SJCRH30 (cell line): Measurements from ENCODE around the gene MRI1. TPM values are rescaled to one million over a fixed set of nuclear protein-coding genes. Genes with fewer than 3 reads are reported as not detected.
"Not testable (repeated sequence)": the region's sequence is repeated elsewhere in the genome, so short reads cannot be mapped to it uniquely, and the experiment has no call there.

Experiments
- DNase-seq, 2 experiments: peaks; one replicate each; pipeline ENCODE4 v3.0.0-alpha.2; 2015 to 2020
- H3K27ac ChIP-seq: fragments of 250-450 bp; sonication (Bioruptor Pico); 2 replicates; pipeline ENCODE4 v1.5.1; 2020; ENCODE audit warnings: mild to moderate bottlenecking, moderate library complexity
- H3K27me3 ChIP-seq: fragments of 250-450 bp; sonication (Bioruptor Pico); 2 replicates; pipeline ENCODE4 v1.5.1; 2020; ENCODE audit warnings: mild to moderate bottlenecking, moderate library complexity
- H3K36me3 ChIP-seq: fragments of 250-450 bp; sonication (Bioruptor Pico); 2 replicates; pipeline ENCODE4 v1.5.1; 2020; ENCODE audit warnings: mild to moderate bottlenecking, moderate library complexity
- H3K4me1 ChIP-seq: fragments of 250-450 bp; sonication (Bioruptor Pico); 2 replicates; pipeline ENCODE4 v1.5.1; 2020; ENCODE audit warnings: mild to moderate bottlenecking, moderate library complexity
- H3K4me3 ChIP-seq: fragments of 250-450 bp; sonication (Bioruptor Pico); 2 replicates; pipeline ENCODE4 v1.5.1; 2020; ENCODE audit warnings: mild to moderate bottlenecking, moderate library complexity
- H3K9me3 ChIP-seq: fragments of 250-450 bp; sonication (Bioruptor Pico); replicated peaks from 2 replicates; pipeline ENCODE4 v1.5.1; 2020; ENCODE audit warnings: mild to moderate bottlenecking, moderate library complexity
- total RNA-seq: library from RNA; depleted of rRNA; stranded (reverse); fragments of >200 nt; shearing (Covaris generic); gene quantifications from 2 replicates; pipeline ENCODE4 v1.2.3, GENCODE V29; 2014

MRI1 gene
- total RNA-seq, 1 experiment from 2014 or later = 37.2 TPM

- no peak overlapping the region for H3K27ac ChIP-seq
- peak overlapping the region; percentile 83 for H3K4me3 ChIP-seq
These were observed 17.2 kb upstream of the MRI1 start for GRCh38 chr19:13747098-13747453.

GRCh38 chr19:13748169-13748828 is 16.0 kb upstream of the MRI1 start:
- Histone ChIP-seq H3K27me3 (no peaks in the 10 kb centered on the region), H3K9me3 (peaks cover 2% of the 10 kb centered on the region; the same call in 1 of the 2 replicates), H3K4me3 (peak overlapping the region; percentile 83), H3K36me3 (peaks cover 13% of the 10 kb centered on the region), H3K27ac (peak overlapping the region; percentile 20; the same call in 1 of the 2 replicates), H3K4me1 (no peaks in the 10 kb centered on the region)
- no peak for DNase-seq

More at GRCh38 chr19:13747098-13747453, 17.2 kb upstream of the MRI1 start:
- H3K9me3 ChIP-seq = peaks cover 2% of the 10 kb centered on the region; the same call in 1 of the 2 replicates
- DNase-seq = no peak
- H3K4me1 ChIP-seq = no peaks in the 10 kb centered on the region
- H3K27me3 ChIP-seq = no peaks in the 10 kb centered on the region
- H3K36me3 ChIP-seq = peaks cover 5% of the 10 kb centered on the region; the same call in 1 of the 2 replicates

DNA sequence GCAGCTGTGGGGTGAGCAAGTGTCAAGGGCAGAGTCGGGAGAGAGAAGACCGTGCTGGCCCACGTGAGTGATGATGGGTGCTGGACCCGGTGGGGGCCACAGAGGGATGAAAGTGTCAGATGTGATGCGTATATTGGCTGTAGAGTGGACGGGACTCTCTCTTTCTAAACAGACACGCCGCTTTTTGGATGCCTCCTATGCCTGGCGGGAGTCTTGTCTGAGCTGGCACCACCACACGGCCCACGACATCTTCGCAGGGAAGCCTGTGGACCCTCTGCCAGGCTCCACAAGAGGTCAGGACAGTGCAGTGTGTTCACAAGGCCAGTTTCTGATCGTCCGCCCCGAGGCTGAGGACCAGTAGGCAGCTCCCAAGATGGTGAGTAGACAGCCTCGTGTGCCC is 12.9 kb upstream of the MRI1 start:
- Histone ChIP-seq H3K27ac (no peak overlapping the region), H3K36me3 (peaks cover 38% of the 10 kb centered on the region), H3K27me3 (no peaks in the 10 kb centered on the region), H3K9me3 (peaks cover 2% of the 10 kb centered on the region; the same call in 1 of the 2 replicates), H3K4me1 (no peaks in the 10 kb centered on the region), H3K4me3 (no peak overlapping the region)
- DNase-seq = no peak

- peaks cover 57% of the 10 kb centered on the region for H3K36me3 ChIP-seq
- not testable (repeated sequence) for H3K27ac ChIP-seq, H3K9me3 ChIP-seq, H3K4me1 ChIP-seq, H3K4me3 ChIP-seq, H3K27me3 ChIP-seq, DNase-seq
These were observed 10.7 kb upstream of the MRI1 start for GRCh38 chr19:13753622-13754021.

- H3K27ac ChIP-seq = no peak overlapping the region
These were observed 8.1 kb upstream of the MRI1 start for GRCh38 chr19:13756210-13756609.

GRCh38 chr19:13757805-13758772 is 6.2 kb upstream of the MRI1 start:
- no peaks in the 10 kb centered on the region for H3K9me3 ChIP-seq
- DNase-seq = no peak
- no peaks in the 10 kb centered on the region for H3K4me1 ChIP-seq
- H3K4me3 ChIP-seq = no peak overlapping the region
- peaks cover 78% of the 10 kb centered on the region for H3K36me3 ChIP-seq
- no peak overlapping the region for H3K27ac ChIP-seq
- no peaks in the 10 kb centered on the region for H3K27me3 ChIP-seq

More at GRCh38 chr19:13756210-13756609, 8.1 kb upstream of the MRI1 start:
- no peak overlapping the region for H3K4me3 ChIP-seq
- H3K27me3 ChIP-seq = no peaks in the 10 kb centered on the region
- H3K4me1 ChIP-seq = no peaks in the 10 kb centered on the region
- H3K9me3 ChIP-seq = no peaks in the 10 kb centered on the region
- no peak for DNase-seq
- peaks cover 73% of the 10 kb centered on the region for H3K36me3 ChIP-seq

- Histone ChIP-seq H3K36me3 (peaks cover 73% of the 10 kb centered on the region), H3K9me3 (no peaks in the 10 kb centered on the region), H3K4me1 (no peaks in the 10 kb centered on the region), H3K27ac (no peak overlapping the region), H3K4me3 (no peak overlapping the region), H3K27me3 (no peaks in the 10 kb centered on the region)
- DNase-seq = no peak
These were observed 5.5 kb upstream of the MRI1 start for GRCh38 chr19:13758795-13759194.

- no peaks in the 10 kb centered on the region for H3K9me3 ChIP-seq
- H3K36me3 ChIP-seq = peaks cover 53% of the 10 kb centered on the region
- no peak for DNase-seq
- H3K4me1 ChIP-seq = no peaks in the 10 kb centered on the region
- H3K4me3 ChIP-seq = no peak overlapping the region
- H3K27ac ChIP-seq = no peak overlapping the region
- H3K27me3 ChIP-seq = no peaks in the 10 kb centered on the region
These were observed 2.9 kb upstream of the MRI1 start for GRCh38 chr19:13761423-13761822.

- no peak overlapping the region for H3K27ac ChIP-seq
- no peaks in the 10 kb centered on the region for H3K4me1 ChIP-seq
- no peak for DNase-seq
- no peaks in the 10 kb centered on the region for H3K9me3 ChIP-seq
- H3K27me3 ChIP-seq = no peaks in the 10 kb centered on the region
- H3K4me3 ChIP-seq = no peak overlapping the region
- H3K36me3 ChIP-seq = peaks cover 42% of the 10 kb centered on the region
These were observed 1.6 kb upstream of the MRI1 start for GRCh38 chr19:13762635-13763235.

DNA sequence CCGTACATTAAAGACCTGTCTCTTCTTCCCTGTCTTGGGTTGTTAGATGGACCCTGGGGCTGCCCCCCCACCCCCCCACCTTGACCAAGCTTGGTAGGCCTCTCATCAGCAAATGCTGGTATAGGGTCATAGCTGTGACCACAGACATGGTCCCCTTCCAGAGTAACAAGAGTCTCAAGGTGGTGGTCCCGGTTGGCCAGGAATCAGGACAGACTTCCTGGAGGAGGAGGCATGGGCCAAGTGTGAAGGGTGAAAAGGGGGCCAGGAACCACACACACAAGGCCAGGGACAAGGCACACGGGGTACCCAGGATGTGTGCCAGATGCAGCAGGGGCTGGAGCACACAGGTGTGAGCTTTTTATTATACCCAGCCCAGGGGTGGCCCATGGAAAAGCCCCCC is 1.1 kb upstream of the MRI1 start:
- peaks cover 37% of the 10 kb centered on the region for H3K36me3 ChIP-seq
- H3K27ac ChIP-seq = no peak overlapping the region
- DNase-seq = no peak
- no peaks in the 10 kb centered on the region for H3K27me3 ChIP-seq
- no peak overlapping the region for H3K4me3 ChIP-seq
- H3K9me3 ChIP-seq = no peaks in the 10 kb centered on the region
- H3K4me1 ChIP-seq = no peaks in the 10 kb centered on the region

DNA sequence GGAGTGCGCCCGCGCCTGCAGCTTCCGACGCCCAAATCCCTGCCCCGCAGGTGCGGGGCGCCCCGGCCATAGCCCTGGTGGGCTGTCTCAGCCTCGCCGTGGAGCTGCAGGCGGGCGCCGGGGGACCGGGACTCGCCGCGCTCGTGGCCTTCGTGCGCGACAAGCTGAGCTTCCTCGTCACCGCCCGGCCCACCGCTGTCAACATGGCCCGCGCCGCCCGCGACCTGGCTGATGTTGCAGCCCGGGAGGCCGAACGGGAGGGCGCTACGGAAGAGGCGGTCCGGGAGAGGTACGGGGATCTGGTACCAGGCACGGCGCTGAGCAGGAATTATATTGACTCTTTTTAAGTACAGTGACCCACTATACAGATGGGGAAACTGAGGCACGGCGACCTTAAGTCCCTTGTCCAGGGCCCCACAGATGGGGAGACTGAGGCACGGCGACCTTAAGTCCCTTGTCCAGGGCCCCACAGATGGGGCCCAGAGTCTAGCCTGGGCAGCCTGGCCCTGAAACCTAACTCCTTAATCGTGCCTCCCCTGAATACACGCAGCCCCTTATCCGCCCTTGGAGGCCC is 586 bp downstream of the MRI1 start:
- DNase-seq = peak in 1 of 2 experiments; percentile 39
- H3K36me3 ChIP-seq = peaks cover 35% of the 10 kb centered on the region
- H3K27me3 ChIP-seq = no peaks in the 10 kb centered on the region
- H3K27ac ChIP-seq = no peak overlapping the region
- no peaks in the 10 kb centered on the region for H3K9me3 ChIP-seq
- H3K4me1 ChIP-seq = no peaks in the 10 kb centered on the region
- H3K4me3 ChIP-seq = peak overlapping the region; percentile 71

DNA sequence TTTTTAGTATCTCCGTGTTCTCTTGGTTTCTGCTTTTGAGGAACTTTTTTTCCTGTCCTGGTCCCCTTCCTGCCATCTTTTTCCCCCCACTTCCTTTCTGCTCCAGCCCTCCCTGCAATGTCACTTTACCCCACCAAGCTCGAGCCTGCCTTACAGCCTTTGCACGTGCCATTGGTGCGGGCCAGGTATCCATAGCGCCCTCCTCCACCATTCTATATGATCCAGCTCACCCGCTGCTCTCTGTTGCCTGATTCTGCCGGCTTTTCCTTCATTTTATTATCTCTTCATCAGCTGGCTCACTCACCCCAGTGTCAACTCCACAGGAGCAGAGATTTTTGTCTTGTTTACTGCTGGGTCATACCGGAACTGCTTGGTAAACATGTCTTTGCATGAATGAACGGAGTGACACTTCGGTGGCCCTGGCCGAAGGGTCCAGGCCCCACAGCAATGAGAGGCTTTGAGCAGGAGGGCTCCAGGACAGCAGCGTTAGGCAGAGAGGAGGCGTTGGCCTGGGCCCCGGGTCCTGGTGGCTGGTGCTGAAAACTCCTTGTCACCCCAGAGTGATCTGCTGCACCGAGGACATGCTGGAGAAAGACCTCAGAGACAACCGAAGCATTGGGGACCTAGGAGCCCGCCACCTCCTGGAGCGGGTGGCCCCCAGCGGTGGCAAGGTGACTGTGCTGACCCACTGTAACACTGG is 1.2 kb downstream of the MRI1 start:
- Histone ChIP-seq H3K27ac (no peak overlapping the region), H3K4me1 (no peaks in the 10 kb centered on the region), H3K9me3 (no peaks in the 10 kb centered on the region), H3K27me3 (no peaks in the 10 kb centered on the region), H3K4me3 (peak overlapping the region; percentile 71), H3K36me3 (peaks cover 34% of the 10 kb centered on the region)
- DNase-seq = no peak

GRCh38 chr19:13766095-13766481 is 1.8 kb downstream of the MRI1 start:
- no peaks in the 10 kb centered on the region for H3K9me3 ChIP-seq
- H3K4me3 ChIP-seq = no peak overlapping the region
- DNase-seq = no peak
- no peak overlapping the region for H3K27ac ChIP-seq
- no peaks in the 10 kb centered on the region for H3K27me3 ChIP-seq
- H3K36me3 ChIP-seq = peaks cover 30% of the 10 kb centered on the region
- H3K4me1 ChIP-seq = no peaks in the 10 kb centered on the region

DNA sequence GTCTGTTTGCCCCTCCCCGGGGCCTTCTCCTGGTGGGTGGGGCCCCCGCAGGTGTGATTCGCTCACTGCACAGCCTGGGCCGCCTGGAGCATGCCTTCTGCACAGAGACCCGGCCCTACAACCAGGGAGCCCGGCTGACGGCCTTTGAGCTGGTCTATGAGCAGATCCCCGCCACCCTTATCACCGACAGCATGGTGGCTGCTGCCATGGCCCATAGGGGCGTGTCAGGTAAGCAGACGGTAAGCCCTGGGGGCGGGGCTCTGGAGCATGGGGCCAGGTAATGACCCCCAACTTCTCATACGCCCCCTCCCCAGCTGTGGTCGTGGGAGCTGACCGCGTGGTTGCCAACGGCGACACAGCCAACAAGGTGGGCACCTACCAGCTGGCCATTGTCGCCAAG is 4.2 kb downstream of the MRI1 start:
- H3K27ac ChIP-seq = no peak overlapping the region
- H3K4me3 ChIP-seq = no peak overlapping the region
- no peak for DNase-seq
- no peaks in the 10 kb centered on the region for H3K9me3 ChIP-seq
- H3K4me1 ChIP-seq = no peaks in the 10 kb centered on the region
- H3K27me3 ChIP-seq = no peaks in the 10 kb centered on the region
- H3K36me3 ChIP-seq = peaks cover 16% of the 10 kb centered on the region
